IMR-90 (cell line): ENCODE measurements around the gene XRCC4. TPM values are rescaled to one million over a fixed set of nuclear protein-coding genes. Genes with fewer than 3 reads are reported as not detected.

Source experiments
- ATAC-seq: fragments of 200-7000 bp; cut with Tn5 transposase; 2 replicates; pipeline ENCODE4 v1.9.1; 2020; ENCODE audit warnings: low read depth, mild to moderate bottlenecking, moderate library complexity
- BruUV-seq: library from RNA; stranded (reverse); fragments of 400-500 nt; replicated peaks from 2 replicates; lab custom pipeline; 2021; lab: Mats Ljungman, UMichigan
- CTCF ChIA-PET: fragments of 300-600 bp; formaldehyde crosslinking; extraction: SDS; loops from one replicate; lab custom pipeline; 2021; ENCODE audit warnings: antibody characterized with exemption; lab: Yijun Ruan, JAX
- POLR2A ChIA-PET: fragments of 300-600 bp; sonication (Branson Sonifier 250); formaldehyde crosslinking; loops from one replicate; lab custom pipeline; 2022; ENCODE audit warnings: antibody characterized with exemption; ENCODE audit not compliant: unreplicated experiment; lab: Charles Lee
- DNase-seq: peaks from one replicate; pipeline ENCODE4 v3.0.0; 2013
- H2AFZ ChIP-seq: replicated peaks from 2 replicates; pipeline ENCODE3; 2013; ENCODE audit warnings: low read length, mild to moderate bottlenecking; ENCODE audit not compliant: poor library complexity
- H2AK5ac ChIP-seq: 2 replicates; pipeline ENCODE4 v1.6.1; 2013; ENCODE audit warnings: low read depth, low read length, inconsistent platforms
- H2AK9ac ChIP-seq: replicated peaks from 2 replicates; pipeline ENCODE3; 2013; ENCODE audit warnings: mild to moderate bottlenecking, low read depth, low read length, moderate library complexity; ENCODE audit not compliant: poor library complexity
- H2BK120ac ChIP-seq: 2 replicates; pipeline ENCODE4 v1.6.1; 2013; ENCODE audit warnings: low read depth, low read length, inconsistent platforms
- H2BK15ac ChIP-seq: 3 replicates; pipeline ENCODE4 v1.6.1; 2013; ENCODE audit warnings: low read depth, low read length, inconsistent platforms
- H2BK20ac ChIP-seq: 2 replicates; pipeline ENCODE4 v1.6.1; 2013; ENCODE audit warnings: low read depth, mild to moderate bottlenecking, inconsistent platforms, low read length, moderate library complexity
- H2BK5ac ChIP-seq: 2 replicates; pipeline ENCODE4 v1.6.1; 2013; ENCODE audit warnings: mild to moderate bottlenecking, low read depth, low read length, inconsistent platforms; ENCODE audit not compliant: poor library complexity, severe bottlenecking
- H3K14ac ChIP-seq: replicated peaks from 2 replicates; pipeline ENCODE4 v1.6.1; 2013; ENCODE audit warnings: low read depth, low read length, inconsistent platforms
- H3K18ac ChIP-seq: 2 replicates; pipeline ENCODE4 v1.6.1; 2013; ENCODE audit warnings: low read depth, low read length, control low read depth
- H3K23ac ChIP-seq: 2 replicates; pipeline ENCODE4 v1.6.1; 2013; ENCODE audit warnings: low read depth, low read length, inconsistent platforms
- H3K27ac ChIP-seq: 2 replicates; pipeline ENCODE4 v1.5.1; 2013; ENCODE audit warnings: mild to moderate bottlenecking, control low read depth, low read length; ENCODE audit not compliant: insufficient read depth
- H3K27me3 ChIP-seq: 2 replicates; pipeline ENCODE4 v1.6.1; 2013; ENCODE audit warnings: low read length; ENCODE audit not compliant: control insufficient read depth, insufficient read depth
- H3K36me3 ChIP-seq: 2 replicates; pipeline ENCODE4 v1.6.1; 2013; ENCODE audit warnings: low read length, mixed read lengths; ENCODE audit not compliant: control insufficient read depth, insufficient read depth
- H3K4ac ChIP-seq: 2 replicates; pipeline ENCODE4 v1.6.1; 2013; ENCODE audit warnings: low read depth, low read length, inconsistent platforms
- H3K4me1 ChIP-seq: 2 replicates; pipeline ENCODE4 v1.6.1; 2013; ENCODE audit warnings: low read length, mixed read lengths; ENCODE audit not compliant: control insufficient read depth, insufficient read depth
- H3K4me2 ChIP-seq: 2 replicates; pipeline ENCODE4 v1.6.1; 2013; ENCODE audit warnings: low read depth, mild to moderate bottlenecking, control low read depth, low read length, moderate library complexity
- H3K4me3 ChIP-seq: 2 replicates; pipeline ENCODE4 v1.5.1; 2013; ENCODE audit warnings: low read depth, mild to moderate bottlenecking, control low read depth, low read length, moderate library complexity; ENCODE audit not compliant: insufficient read depth
- H3K56ac ChIP-seq: 2 replicates; pipeline ENCODE4 v1.6.1; 2013; ENCODE audit warnings: low read length, inconsistent platforms; ENCODE audit not compliant: insufficient read depth; ENCODE audit errors: extremely low read depth
- H3K79me1 ChIP-seq, 2 experiments: 2 replicates each; pipeline ENCODE4 v1.6.1; 2013; ENCODE audit warnings: low read length in 2 of 2, inconsistent platforms in 1 of 2, low read depth in 1 of 2
- H3K9ac ChIP-seq: 2 replicates; pipeline ENCODE4 v1.6.1; 2013; ENCODE audit warnings: low read depth, low read length, control low read depth
- H3K9me1 ChIP-seq: 2 replicates; pipeline ENCODE4 v1.6.1; 2013; ENCODE audit warnings: low read length, inconsistent platforms; ENCODE audit not compliant: insufficient read depth
- H3K9me3 ChIP-seq: 2 replicates; pipeline ENCODE4 v1.6.1; 2013; ENCODE audit warnings: low read length; ENCODE audit not compliant: control insufficient read depth, insufficient read depth
- H4K20me1 ChIP-seq: 2 replicates; pipeline ENCODE4 v1.6.1; 2013; ENCODE audit warnings: low read length, inconsistent platforms; ENCODE audit not compliant: insufficient read depth
- H4K5ac ChIP-seq: 2 replicates; pipeline ENCODE4 v1.6.1; 2013; ENCODE audit warnings: mild to moderate bottlenecking, low read depth, low read length, control low read depth
- H4K8ac ChIP-seq, 2 experiments: 2 replicates each; pipeline ENCODE4 v1.6.1; 2013; ENCODE audit warnings: low read depth in 2 of 2, low read length in 2 of 2, control low read depth in 1 of 2, inconsistent platforms in 1 of 2
- H4K91ac ChIP-seq: 2 replicates; pipeline ENCODE4 v1.6.1; 2013; ENCODE audit warnings: low read depth, low read length, inconsistent platforms; ENCODE audit not compliant: insufficient read depth
- BHLHE40 ChIP-seq: fragments of 150-350 bp; IDR thresholded peaks from 2 replicates; pipeline ENCODE4 v1.6.1; 2016; ENCODE audit warnings: mild to moderate bottlenecking, low read depth, low read length
- CEBPB ChIP-seq: IDR thresholded peaks from 2 replicates; pipeline ENCODE4 v1.6.1; 2012; ENCODE audit warnings: low read depth, low read length, improper control_type of control experiment
- FOS ChIP-seq: fragments of 150-350 bp; IDR thresholded peaks from 2 replicates; pipeline ENCODE4 v1.6.1; 2016; ENCODE audit warnings: low read depth, low read length
- MAFK ChIP-seq: IDR thresholded peaks from 2 replicates; pipeline ENCODE4 v1.6.1; 2012; ENCODE audit warnings: low read depth, low read length, improper control_type of control experiment
- MAZ ChIP-seq: IDR thresholded peaks from 2 replicates; pipeline ENCODE4 v1.6.1; 2012; ENCODE audit warnings: low read depth, mild to moderate bottlenecking, low read length, improper control_type of control experiment, moderate library complexity, borderline replicate concordance
- MXI1 ChIP-seq: IDR thresholded peaks from 2 replicates; pipeline ENCODE4 v1.6.1; 2012; ENCODE audit warnings: low read depth, mild to moderate bottlenecking, low read length, moderate library complexity, borderline replicate concordance
- NFE2L2 ChIP-seq: fragments of 150-350 bp; IDR thresholded peaks from 2 replicates; pipeline ENCODE4 v1.6.1; 2016; ENCODE audit warnings: low read depth, mild to moderate bottlenecking, low read length
- POLR2A ChIP-seq: IDR thresholded peaks from 2 replicates; pipeline ENCODE4 v1.6.1; 2012; ENCODE audit warnings: mild to moderate bottlenecking, low read depth, low read length
- RAD21 ChIP-seq: IDR thresholded peaks from 2 replicates; pipeline ENCODE4 v1.6.1; 2012; ENCODE audit warnings: low read length, improper control_type of control experiment
- RCOR1 ChIP-seq: IDR thresholded peaks from 2 replicates; pipeline ENCODE4 v1.6.1; 2012; ENCODE audit warnings: mild to moderate bottlenecking, low read length, improper control_type of control experiment; ENCODE audit not compliant: insufficient replicate concordance
- RFX5 ChIP-seq: IDR thresholded peaks from 2 replicates; pipeline ENCODE4 v1.8.0; 2012; ENCODE audit warnings: low read depth, mild to moderate bottlenecking, low read length, moderate library complexity
- SMC3 ChIP-seq: fragments of 150-350 bp; IDR thresholded peaks from 2 replicates; pipeline ENCODE4 v1.6.1; 2016; ENCODE audit warnings: low read depth, mild to moderate bottlenecking, antibody characterized with exemption, low read length, moderate library complexity
- USF2 ChIP-seq: fragments of 150-350 bp; IDR thresholded peaks from 2 replicates; pipeline ENCODE4 v1.6.1; 2017; ENCODE audit warnings: mild to moderate bottlenecking, antibody characterized with exemption, low read length, low read depth
- dilution Hi-C: fragments of 300-500 bp; cut with HindIII; formaldehyde crosslinking; loops from one replicate; pipeline ENCODE4 v1.14.3; 2018; ENCODE audit warnings: low sequenced_read_pairs; ENCODE audit not compliant: unreplicated experiment
- in situ Hi-C: fragments of 300-500 bp; cut with MboI; formaldehyde crosslinking; loops from 3 replicates; pipeline ENCODE4 v1.14.3; 2019; ENCODE audit warnings: low sequenced_read_pairs, inconsistent platforms, mixed read lengths
- intact Hi-C: fragments of 100-400 bp; cut with micrococcal nuclease; formaldehyde crosslinking; loops from 2 replicates; pipeline ENCODE4 v1.10.0; 2022
- polyA plus RNA-seq, 3 experiments: library from polyadenylated mRNA; depleted of rRNA; stranded (reverse); fragments of >200 nt; gene quantifications; 2 replicates each; pipeline ENCODE4 v1.2.3, GENCODE V29; 2012; ENCODE audit warnings: low replicate concordance in 1 of 3
- total RNA-seq: library from RNA; depleted of rRNA; stranded (reverse); fragments of >200 nt; gene quantifications from 2 replicates; pipeline ENCODE4 v1.2.3, GENCODE V29; 2012
- TF ChIP-seq, protein P1 (sequence below): conservative IDR thresholded peaks from 2 replicates; pipeline ENCODE4 v1.5.1; 2012; ENCODE audit warnings: mild to moderate bottlenecking, low read depth, low read length, improper control_type of control experiment
- TF ChIP-seq, protein P2 (sequence below): fragments of 150-350 bp; IDR thresholded peaks from 2 replicates; pipeline ENCODE4 v1.6.1; 2016; ENCODE audit warnings: low read depth, mild to moderate bottlenecking, low read length, moderate library complexity, borderline replicate concordance

The XRCC4 gene
- total and polyA plus RNA-seq, 2 of the 4 experiments (the other 2 are of a cell fraction) = 3.5 to 4.7 TPM

DNA sequence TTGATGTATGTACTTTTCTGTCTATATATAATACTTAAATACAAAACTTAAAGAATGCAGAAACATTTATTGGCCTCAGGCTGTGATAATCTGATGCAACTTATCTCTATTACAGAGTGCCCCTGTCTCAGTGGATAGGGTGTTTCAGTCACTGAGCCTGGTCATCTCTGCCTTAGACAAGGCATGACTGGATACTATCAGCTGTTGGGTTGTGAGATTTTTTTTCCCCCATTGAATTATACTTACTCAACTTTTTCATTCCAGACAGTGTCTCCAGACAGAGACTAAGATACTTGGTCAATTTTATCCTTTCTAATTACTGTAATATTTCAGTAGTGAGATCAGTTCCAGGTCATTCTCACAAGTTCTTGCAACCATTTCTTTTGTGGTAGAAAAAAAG is 26.7 kb downstream of the XRCC4 start:
- Histone ChIP-seq H3K27ac (no peak overlapping the region), H4K20me1 (no peaks in the 10 kb centered on the region), H3K18ac (no peak overlapping the region), H3K4ac (no peak overlapping the region), H2BK120ac (no peak overlapping the region), H4K8ac (no peak overlapping the region), H2BK15ac (no peak overlapping the region), H2AK5ac (no peak overlapping the region), H3K4me1 (no peaks in the 10 kb centered on the region), H3K9me3 (no peaks in the 10 kb centered on the region), H3K9ac (no peak overlapping the region), H3K4me2 (no peak overlapping the region), H2AK9ac (no peak overlapping the region), H2BK5ac (no peak overlapping the region), H3K9me1 (no peaks in the 10 kb centered on the region), H4K91ac (no peak overlapping the region), H3K23ac (no peak overlapping the region), H3K79me1 (peaks cover 0 to 3% of the 10 kb centered on the region in 2 experiments; a peak in 1 of 4 replicates), H3K27me3 (no peaks in the 10 kb centered on the region), H3K4me3 (no peak overlapping the region), H3K36me3 (no peaks in the 10 kb centered on the region), H2AFZ (no peak overlapping the region), H2BK20ac (no peak overlapping the region), H3K14ac (no peak overlapping the region), H3K56ac (no peak overlapping the region), H4K5ac (no peak overlapping the region)
- in situ Hi-C loops (no loop called here), dilution Hi-C loops (no loop called here), intact Hi-C loops (no loop called here)
- DNase-seq = no peak
- TF ChIP-seq MXI1 (no peak), FOS (no peak), POLR2A (no peak), RCOR1 (no peak), CEBPB (no peak), MAZ (no peak), RFX5 (no peak), SMC3 (no peak), USF2 (no peak), MAFK (no peak), BHLHE40 (no peak), RAD21 (no peak), NFE2L2 (no peak)
- TF ChIP-seq, protein P1, sequence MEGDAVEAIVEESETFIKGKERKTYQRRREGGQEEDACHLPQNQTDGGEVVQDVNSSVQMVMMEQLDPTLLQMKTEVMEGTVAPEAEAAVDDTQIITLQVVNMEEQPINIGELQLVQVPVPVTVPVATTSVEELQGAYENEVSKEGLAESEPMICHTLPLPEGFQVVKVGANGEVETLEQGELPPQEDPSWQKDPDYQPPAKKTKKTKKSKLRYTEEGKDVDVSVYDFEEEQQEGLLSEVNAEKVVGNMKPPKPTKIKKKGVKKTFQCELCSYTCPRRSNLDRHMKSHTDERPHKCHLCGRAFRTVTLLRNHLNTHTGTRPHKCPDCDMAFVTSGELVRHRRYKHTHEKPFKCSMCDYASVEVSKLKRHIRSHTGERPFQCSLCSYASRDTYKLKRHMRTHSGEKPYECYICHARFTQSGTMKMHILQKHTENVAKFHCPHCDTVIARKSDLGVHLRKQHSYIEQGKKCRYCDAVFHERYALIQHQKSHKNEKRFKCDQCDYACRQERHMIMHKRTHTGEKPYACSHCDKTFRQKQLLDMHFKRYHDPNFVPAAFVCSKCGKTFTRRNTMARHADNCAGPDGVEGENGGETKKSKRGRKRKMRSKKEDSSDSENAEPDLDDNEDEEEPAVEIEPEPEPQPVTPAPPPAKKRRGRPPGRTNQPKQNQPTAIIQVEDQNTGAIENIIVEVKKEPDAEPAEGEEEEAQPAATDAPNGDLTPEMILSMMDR = no peak
- TF ChIP-seq, protein P2, sequence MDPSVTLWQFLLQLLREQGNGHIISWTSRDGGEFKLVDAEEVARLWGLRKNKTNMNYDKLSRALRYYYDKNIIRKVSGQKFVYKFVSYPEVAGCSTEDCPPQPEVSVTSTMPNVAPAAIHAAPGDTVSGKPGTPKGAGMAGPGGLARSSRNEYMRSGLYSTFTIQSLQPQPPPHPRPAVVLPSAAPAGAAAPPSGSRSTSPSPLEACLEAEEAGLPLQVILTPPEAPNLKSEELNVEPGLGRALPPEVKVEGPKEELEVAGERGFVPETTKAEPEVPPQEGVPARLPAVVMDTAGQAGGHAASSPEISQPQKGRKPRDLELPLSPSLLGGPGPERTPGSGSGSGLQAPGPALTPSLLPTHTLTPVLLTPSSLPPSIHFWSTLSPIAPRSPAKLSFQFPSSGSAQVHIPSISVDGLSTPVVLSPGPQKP = no peak
- POLR2A ChIA-PET = no interaction called here
- no peak for ATAC-seq
- no TSS peak for BruUV-seq
- CTCF ChIA-PET = no interaction called here
